IMR-90 (cell line): ENCODE measurements around the gene ELFN1. TPM values are rescaled to one million over a fixed set of nuclear protein-coding genes. Genes with fewer than 3 reads are reported as not detected.

ENCODE experiments used
- ATAC-seq: fragments of 200-7000 bp; cut with Tn5 transposase; 2 replicates; pipeline ENCODE4 v1.9.1; 2020; ENCODE audit warnings: low read depth, mild to moderate bottlenecking, moderate library complexity
- BruUV-seq: library from RNA; stranded (reverse); fragments of 400-500 nt; replicated peaks from 2 replicates; lab custom pipeline; 2021; lab: Mats Ljungman, UMichigan
- CTCF ChIA-PET: fragments of 300-600 bp; formaldehyde crosslinking; extraction: SDS; loops from one replicate; lab custom pipeline; 2021; ENCODE audit warnings: antibody characterized with exemption; lab: Yijun Ruan, JAX
- POLR2A ChIA-PET: fragments of 300-600 bp; sonication (Branson Sonifier 250); formaldehyde crosslinking; loops from one replicate; lab custom pipeline; 2022; ENCODE audit warnings: antibody characterized with exemption; ENCODE audit not compliant: unreplicated experiment; lab: Charles Lee
- DNase-seq: peaks from one replicate; pipeline ENCODE4 v3.0.0; 2013
- H2AFZ ChIP-seq: replicated peaks from 2 replicates; pipeline ENCODE3; 2013; ENCODE audit warnings: low read length, mild to moderate bottlenecking; ENCODE audit not compliant: poor library complexity
- H2AK5ac ChIP-seq: 2 replicates; pipeline ENCODE4 v1.6.1; 2013; ENCODE audit warnings: low read depth, low read length, inconsistent platforms
- H2AK9ac ChIP-seq: replicated peaks from 2 replicates; pipeline ENCODE3; 2013; ENCODE audit warnings: mild to moderate bottlenecking, low read depth, low read length, moderate library complexity; ENCODE audit not compliant: poor library complexity
- H2BK120ac ChIP-seq: 2 replicates; pipeline ENCODE4 v1.6.1; 2013; ENCODE audit warnings: low read depth, low read length, inconsistent platforms
- H2BK15ac ChIP-seq: 3 replicates; pipeline ENCODE4 v1.6.1; 2013; ENCODE audit warnings: low read depth, low read length, inconsistent platforms
- H2BK20ac ChIP-seq: 2 replicates; pipeline ENCODE4 v1.6.1; 2013; ENCODE audit warnings: low read depth, mild to moderate bottlenecking, inconsistent platforms, low read length, moderate library complexity
- H2BK5ac ChIP-seq: 2 replicates; pipeline ENCODE4 v1.6.1; 2013; ENCODE audit warnings: mild to moderate bottlenecking, low read depth, low read length, inconsistent platforms; ENCODE audit not compliant: poor library complexity, severe bottlenecking
- H3K14ac ChIP-seq: replicated peaks from 2 replicates; pipeline ENCODE4 v1.6.1; 2013; ENCODE audit warnings: low read depth, low read length, inconsistent platforms
- H3K18ac ChIP-seq: 2 replicates; pipeline ENCODE4 v1.6.1; 2013; ENCODE audit warnings: low read depth, low read length, control low read depth
- H3K23ac ChIP-seq: 2 replicates; pipeline ENCODE4 v1.6.1; 2013; ENCODE audit warnings: low read depth, low read length, inconsistent platforms
- H3K27ac ChIP-seq: 2 replicates; pipeline ENCODE4 v1.5.1; 2013; ENCODE audit warnings: mild to moderate bottlenecking, control low read depth, low read length; ENCODE audit not compliant: insufficient read depth
- H3K27me3 ChIP-seq: 2 replicates; pipeline ENCODE4 v1.6.1; 2013; ENCODE audit warnings: low read length; ENCODE audit not compliant: control insufficient read depth, insufficient read depth
- H3K36me3 ChIP-seq: 2 replicates; pipeline ENCODE4 v1.6.1; 2013; ENCODE audit warnings: low read length, mixed read lengths; ENCODE audit not compliant: control insufficient read depth, insufficient read depth
- H3K4ac ChIP-seq: 2 replicates; pipeline ENCODE4 v1.6.1; 2013; ENCODE audit warnings: low read depth, low read length, inconsistent platforms
- H3K4me1 ChIP-seq: 2 replicates; pipeline ENCODE4 v1.6.1; 2013; ENCODE audit warnings: low read length, mixed read lengths; ENCODE audit not compliant: control insufficient read depth, insufficient read depth
- H3K4me2 ChIP-seq: 2 replicates; pipeline ENCODE4 v1.6.1; 2013; ENCODE audit warnings: low read depth, mild to moderate bottlenecking, control low read depth, low read length, moderate library complexity
- H3K4me3 ChIP-seq: 2 replicates; pipeline ENCODE4 v1.5.1; 2013; ENCODE audit warnings: low read depth, mild to moderate bottlenecking, control low read depth, low read length, moderate library complexity; ENCODE audit not compliant: insufficient read depth
- H3K56ac ChIP-seq: 2 replicates; pipeline ENCODE4 v1.6.1; 2013; ENCODE audit warnings: low read length, inconsistent platforms; ENCODE audit not compliant: insufficient read depth; ENCODE audit errors: extremely low read depth
- H3K79me1 ChIP-seq, 2 experiments: 2 replicates each; pipeline ENCODE4 v1.6.1; 2013; ENCODE audit warnings: low read length in 2 of 2, inconsistent platforms in 1 of 2, low read depth in 1 of 2
- H3K9ac ChIP-seq: 2 replicates; pipeline ENCODE4 v1.6.1; 2013; ENCODE audit warnings: low read depth, low read length, control low read depth
- H3K9me1 ChIP-seq: 2 replicates; pipeline ENCODE4 v1.6.1; 2013; ENCODE audit warnings: low read length, inconsistent platforms; ENCODE audit not compliant: insufficient read depth
- H3K9me3 ChIP-seq: 2 replicates; pipeline ENCODE4 v1.6.1; 2013; ENCODE audit warnings: low read length; ENCODE audit not compliant: control insufficient read depth, insufficient read depth
- H4K20me1 ChIP-seq: 2 replicates; pipeline ENCODE4 v1.6.1; 2013; ENCODE audit warnings: low read length, inconsistent platforms; ENCODE audit not compliant: insufficient read depth
- H4K5ac ChIP-seq: 2 replicates; pipeline ENCODE4 v1.6.1; 2013; ENCODE audit warnings: mild to moderate bottlenecking, low read depth, low read length, control low read depth
- H4K8ac ChIP-seq, 2 experiments: 2 replicates each; pipeline ENCODE4 v1.6.1; 2013; ENCODE audit warnings: low read depth in 2 of 2, low read length in 2 of 2, control low read depth in 1 of 2, inconsistent platforms in 1 of 2
- H4K91ac ChIP-seq: 2 replicates; pipeline ENCODE4 v1.6.1; 2013; ENCODE audit warnings: low read depth, low read length, inconsistent platforms; ENCODE audit not compliant: insufficient read depth
- BHLHE40 ChIP-seq: fragments of 150-350 bp; IDR thresholded peaks from 2 replicates; pipeline ENCODE4 v1.6.1; 2016; ENCODE audit warnings: mild to moderate bottlenecking, low read depth, low read length
- CHD1 ChIP-seq: IDR thresholded peaks from 2 replicates; pipeline ENCODE4 v1.6.1; 2012; ENCODE audit warnings: low read depth, low read length, improper control_type of control experiment
- MAFK ChIP-seq: IDR thresholded peaks from 2 replicates; pipeline ENCODE4 v1.6.1; 2012; ENCODE audit warnings: low read depth, low read length, improper control_type of control experiment
- MXI1 ChIP-seq: IDR thresholded peaks from 2 replicates; pipeline ENCODE4 v1.6.1; 2012; ENCODE audit warnings: low read depth, mild to moderate bottlenecking, low read length, moderate library complexity, borderline replicate concordance
- POLR2A ChIP-seq: IDR thresholded peaks from 2 replicates; pipeline ENCODE4 v1.6.1; 2012; ENCODE audit warnings: mild to moderate bottlenecking, low read depth, low read length
- SMC3 ChIP-seq: fragments of 150-350 bp; IDR thresholded peaks from 2 replicates; pipeline ENCODE4 v1.6.1; 2016; ENCODE audit warnings: low read depth, mild to moderate bottlenecking, antibody characterized with exemption, low read length, moderate library complexity
- USF2 ChIP-seq: fragments of 150-350 bp; IDR thresholded peaks from 2 replicates; pipeline ENCODE4 v1.6.1; 2017; ENCODE audit warnings: mild to moderate bottlenecking, antibody characterized with exemption, low read length, low read depth
- WGBS, 2 experiments: methylation state at CpG; one replicate each; pipeline versions ENCODE4 v1.1.5 to v1.1.7; 2013; ENCODE audit warnings: missing lambda C conversion rate in 2 of 2; ENCODE audit not compliant: insufficient read length in 1 of 2; ENCODE audit errors: extremely low coverage in 2 of 2; 5-methylcytosine and 5-hydroxymethylcytosine counted together
- dilution Hi-C: fragments of 300-500 bp; cut with HindIII; formaldehyde crosslinking; loops from one replicate; pipeline ENCODE4 v1.14.3; 2018; ENCODE audit warnings: low sequenced_read_pairs; ENCODE audit not compliant: unreplicated experiment
- in situ Hi-C: fragments of 300-500 bp; cut with MboI; formaldehyde crosslinking; loops from 3 replicates; pipeline ENCODE4 v1.14.3; 2019; ENCODE audit warnings: low sequenced_read_pairs, inconsistent platforms, mixed read lengths
- intact Hi-C: fragments of 100-400 bp; cut with micrococcal nuclease; formaldehyde crosslinking; loops from 2 replicates; pipeline ENCODE4 v1.10.0; 2022
- polyA plus RNA-seq, 3 experiments: library from polyadenylated mRNA; depleted of rRNA; stranded (reverse); fragments of >200 nt; gene quantifications; 2 replicates each; pipeline ENCODE4 v1.2.3, GENCODE V29; 2012; ENCODE audit warnings: low replicate concordance in 1 of 3
- total RNA-seq: library from RNA; depleted of rRNA; stranded (reverse); fragments of >200 nt; gene quantifications from 2 replicates; pipeline ENCODE4 v1.2.3, GENCODE V29; 2012

The ELFN1 gene
- total and polyA plus RNA-seq, 2 of the 4 experiments (the other 2 are of a cell fraction), result 1.6 to 5.2 TPM

- TF ChIP-seq MXI1 (no peak), BHLHE40 (no peak), USF2 (no peak), MAFK (no peak), SMC3 (no peak), CHD1 (no peak), POLR2A (no peak)
- Histone ChIP-seq H3K4ac (no peak overlapping the region), H3K9me1 (no peaks in the 10 kb centered on the region), H2BK15ac (no peak overlapping the region), H3K27me3 (no peaks in the 10 kb centered on the region), H2BK20ac (no peak overlapping the region), H3K18ac (no peak overlapping the region), H3K4me2 (no peak overlapping the region), H3K9ac (no peak overlapping the region), H3K56ac (no peak overlapping the region), H3K36me3 (no peaks in the 10 kb centered on the region), H4K91ac (no peak overlapping the region), H3K23ac (no peak overlapping the region), H3K9me3 (peaks cover 20% of the 10 kb centered on the region), H2AK5ac (no peak overlapping the region), H4K20me1 (no peaks in the 10 kb centered on the region), H2BK5ac (no peak overlapping the region), H3K4me1 (no peaks in the 10 kb centered on the region), H3K4me3 (no peak overlapping the region), H2AFZ (no peak overlapping the region), H2AK9ac (no peak overlapping the region), H4K8ac (no peak overlapping the region), H2BK120ac (no peak overlapping the region), H3K79me1 (no peaks in the 10 kb centered on the region), H4K5ac (no peak overlapping the region), H3K27ac (no peak overlapping the region), H3K14ac (no peak overlapping the region)
- dilution Hi-C loops (no loop called here), intact Hi-C loops (no loop called here), in situ Hi-C loops (no loop called here)
- no TSS peak for BruUV-seq
- ChIA-PET CTCF (no interaction called here), POLR2A (no interaction called here)
- 74% methylated on average over 10 of the region's 13 CpGs; no CpG with 5 or more reads in 1 of the 2 experiments for WGBS, 2 experiments
- no peak for DNase-seq
- no peak for ATAC-seq
These were observed 95.3 kb downstream of the ELFN1 start for GRCh38 chr7:1765336-1765735.
